Activated naive CD4-positive, alpha-beta T cell treated with anti-CD3 and anti-CD28 coated beads, Interleukin-2, amount 10 ng/mL, durations not matched to agents 5 hours and 36 hours (primary cell): ENCODE measurements around the gene TLK1. TPM values are rescaled to one million over a fixed set of nuclear protein-coding genes. Genes with fewer than 3 reads are reported as not detected.

Experiments
- total RNA-seq, 2 experiments: library from RNA; stranded (reverse); gene quantifications; one replicate each; pipeline ENCODE4 v1.2.3, GENCODE V29; 2021

TLK1 gene
- total RNA-seq: 10 to 100 TPM; 80.5 to 84.2 TPM

GRCh38 chr2:171160119-171160955 lies at the start of gene TLK1:
TLK1 (minus strand) TSS chr2:171160893; CDS start chr2:171160428, 465 bp downstream.

Other genes with a start within 250 kb of the TLK1 start
- gene GORASP2, start 231.6 kb downstream of the TLK1 start, total RNA-seq: 10 to 100 TPM; 68.5 to 71.1 TPM